NT2/D1 (cell line): ENCODE results near the gene VWA5B2.

Experiments used
- SUZ12 ChIP-seq: IDR thresholded peaks from 2 replicates; pipeline ENCODE4 v1.6.1; 2011; ENCODE audit not compliant: insufficient read length, insufficient read depth; ENCODE audit errors: extremely low read depth
- YY1 ChIP-seq: IDR thresholded peaks from 2 replicates; pipeline ENCODE4 v1.6.1; 2011; ENCODE audit not compliant: insufficient read length, insufficient read depth
- ZNF274 ChIP-seq: IDR thresholded peaks from 2 replicates; pipeline ENCODE4 v1.6.1; 2011; ENCODE audit warnings: mild to moderate bottlenecking, low read depth, low read length

DNA sequence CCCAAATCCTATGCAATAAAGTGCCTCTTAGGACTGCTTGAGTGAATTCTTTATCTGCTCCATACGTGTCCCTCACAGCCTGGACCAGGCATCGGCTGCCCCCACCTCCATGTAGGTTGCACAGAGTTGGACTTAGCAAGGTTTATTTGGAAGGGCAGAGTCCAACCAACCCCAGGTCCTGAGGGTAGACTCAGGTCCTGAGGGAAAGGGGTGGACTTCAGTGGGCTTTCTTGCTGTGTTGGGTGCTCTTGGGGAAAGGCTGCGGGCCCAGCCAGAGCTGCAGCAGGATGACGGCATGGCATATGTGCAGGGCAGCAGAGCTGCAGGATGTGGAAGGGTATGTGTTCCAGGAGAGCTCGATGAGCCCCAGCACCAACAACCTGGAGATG, 12.9 kb downstream of the VWA5B2 start:
- TF ChIP-seq YY1 (no peak), ZNF274 (no peak), SUZ12 (no peak)
